Measurements from ENCODE around the gene CEACAM3. TPM values are rescaled to one million over a fixed set of nuclear protein-coding genes. Genes with fewer than 3 reads are reported as not detected.

CEACAM3 gene
- total and polyA plus RNA-seq, 12 donors, result 0.21 to 1.5 (median 0.40) TPM; not detected in 4

DNA sequence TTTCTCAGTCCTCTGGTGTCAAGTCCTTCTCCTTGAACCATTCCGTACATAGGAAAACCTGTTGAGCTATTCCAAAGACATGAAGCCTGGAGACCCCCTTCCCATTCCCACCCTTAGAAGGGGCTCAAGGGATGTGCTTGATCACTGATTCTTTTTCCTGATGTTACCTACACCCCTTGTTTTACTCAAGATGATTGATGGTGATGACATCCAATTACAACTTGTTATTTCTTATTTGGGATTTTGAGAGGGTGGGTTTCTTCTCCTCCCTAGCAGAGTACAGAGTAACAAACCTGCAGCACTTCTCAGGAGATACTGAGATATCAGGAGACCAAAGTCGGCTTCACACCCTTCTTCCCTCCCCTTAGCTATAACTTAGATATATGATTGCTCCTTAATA lies 57.0 kb downstream of the CEACAM3 start:
- Histone ChIP-seq H3K36me3 (no peaks in the 10 kb centered on the region), H3K27me3 (peaks cover 0 to 43% (median 10%) of the 10 kb centered on the region in 7 donors), H3K9me3 (no peaks in the 10 kb centered on the region), H3K4me1 (no peaks in the 10 kb centered on the region), H3K4me3 (no peak overlapping the region), H3K27ac (no peak overlapping the region)
- ATAC-seq (no peak), DNase-seq (no peak)
- TF ChIP-seq, protein P1, sequence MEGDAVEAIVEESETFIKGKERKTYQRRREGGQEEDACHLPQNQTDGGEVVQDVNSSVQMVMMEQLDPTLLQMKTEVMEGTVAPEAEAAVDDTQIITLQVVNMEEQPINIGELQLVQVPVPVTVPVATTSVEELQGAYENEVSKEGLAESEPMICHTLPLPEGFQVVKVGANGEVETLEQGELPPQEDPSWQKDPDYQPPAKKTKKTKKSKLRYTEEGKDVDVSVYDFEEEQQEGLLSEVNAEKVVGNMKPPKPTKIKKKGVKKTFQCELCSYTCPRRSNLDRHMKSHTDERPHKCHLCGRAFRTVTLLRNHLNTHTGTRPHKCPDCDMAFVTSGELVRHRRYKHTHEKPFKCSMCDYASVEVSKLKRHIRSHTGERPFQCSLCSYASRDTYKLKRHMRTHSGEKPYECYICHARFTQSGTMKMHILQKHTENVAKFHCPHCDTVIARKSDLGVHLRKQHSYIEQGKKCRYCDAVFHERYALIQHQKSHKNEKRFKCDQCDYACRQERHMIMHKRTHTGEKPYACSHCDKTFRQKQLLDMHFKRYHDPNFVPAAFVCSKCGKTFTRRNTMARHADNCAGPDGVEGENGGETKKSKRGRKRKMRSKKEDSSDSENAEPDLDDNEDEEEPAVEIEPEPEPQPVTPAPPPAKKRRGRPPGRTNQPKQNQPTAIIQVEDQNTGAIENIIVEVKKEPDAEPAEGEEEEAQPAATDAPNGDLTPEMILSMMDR (IDR thresholded peaks at IDR 0.05), result no peak
- intact Hi-C loops (cut with DNase I), result no loop called here
- 36 to 84% methylated on average over 2 of the region's 2 CpGs for WGBS, 2 donors

DNA sequence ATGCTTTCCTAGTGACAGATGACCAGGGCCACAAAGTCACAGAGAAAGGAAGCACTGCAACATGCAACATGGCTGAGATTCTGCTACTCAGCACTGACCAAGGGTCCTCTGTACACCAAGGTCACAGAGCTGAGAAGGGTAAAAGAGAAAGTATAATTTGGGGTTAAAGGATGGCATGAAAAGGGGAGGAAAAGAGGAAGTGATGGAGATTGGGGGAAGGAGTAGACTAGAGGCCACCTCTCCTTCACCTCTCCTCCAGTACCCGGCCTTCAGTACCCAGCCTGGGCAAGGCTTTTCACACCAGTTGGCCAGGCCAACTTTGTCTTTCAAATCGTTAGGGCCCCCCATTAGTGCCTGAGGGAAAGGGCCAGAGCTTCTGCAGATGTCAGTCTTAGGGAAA lies 57.4 kb downstream of the CEACAM3 start:
- TF ChIP-seq, protein P1 (IDR thresholded peaks at IDR 0.05), result no peak
- H3K4me3 ChIP-seq, result no peak overlapping the region
- peaks cover 0 to under 1% (median 0%) of the 10 kb centered on the region in 9 donors for H3K4me1 ChIP-seq
- no peaks in the 10 kb centered on the region for H3K9me3 ChIP-seq
- DNase-seq (no peak), ATAC-seq (no peak)
- no peaks in the 10 kb centered on the region for H3K36me3 ChIP-seq
- 58 to 67% methylated on average over 2 of the region's 2 CpGs for WGBS, 2 donors
- intact Hi-C loops (cut with DNase I), result no loop called here
- peaks cover 0 to 40% (median 10%) of the 10 kb centered on the region in 7 donors for H3K27me3 ChIP-seq
- no peak overlapping the region for H3K27ac ChIP-seq

DNA sequence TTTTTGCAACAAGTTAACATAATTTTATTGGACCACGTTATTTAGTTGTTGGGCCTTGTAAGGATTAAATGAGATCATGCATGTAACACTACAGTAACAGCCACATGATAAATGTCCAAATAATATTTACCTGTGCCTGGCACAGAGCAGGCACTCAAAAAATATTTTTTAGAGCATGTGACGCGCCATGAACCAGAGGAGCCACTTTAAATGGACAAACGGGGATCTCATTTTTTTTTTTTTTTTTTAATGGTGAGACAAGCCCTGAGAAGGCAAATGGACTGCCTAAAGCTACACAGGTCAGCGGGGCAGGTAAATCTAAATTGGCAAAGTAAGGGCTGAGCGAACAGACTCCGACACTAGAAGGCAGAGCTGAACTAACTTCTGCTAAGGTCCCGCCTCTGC lies 62.8 kb downstream of the CEACAM3 start:
- intact Hi-C loops (cut with DNase I), result no loop called here
- Histone ChIP-seq H3K36me3 (peaks cover 0 to 35% (median 19%) of the 10 kb centered on the region in 9 donors), H3K27me3 (peaks cover 0 to 8% (median 0%) of the 10 kb centered on the region in 7 donors), H3K27ac (peak overlapping the region; percentile 23 to 99 (median 94)), H3K4me3 (peak overlapping the region in 8 of 10 donors; percentile 62 to 98 (median 90)), H3K4me1 (peaks cover 7 to 42% (median 28%) of the 10 kb centered on the region in 9 donors), H3K9me3 (no peaks in the 10 kb centered on the region)
- TF ChIP-seq, protein P1 (IDR thresholded peaks at IDR 0.05), result no peak
- WGBS, 2 donors, result 5 to 6% methylated on average over 8 of the region's 8 CpGs
- ATAC-seq (no peak), DNase-seq (no peak)

DNA sequence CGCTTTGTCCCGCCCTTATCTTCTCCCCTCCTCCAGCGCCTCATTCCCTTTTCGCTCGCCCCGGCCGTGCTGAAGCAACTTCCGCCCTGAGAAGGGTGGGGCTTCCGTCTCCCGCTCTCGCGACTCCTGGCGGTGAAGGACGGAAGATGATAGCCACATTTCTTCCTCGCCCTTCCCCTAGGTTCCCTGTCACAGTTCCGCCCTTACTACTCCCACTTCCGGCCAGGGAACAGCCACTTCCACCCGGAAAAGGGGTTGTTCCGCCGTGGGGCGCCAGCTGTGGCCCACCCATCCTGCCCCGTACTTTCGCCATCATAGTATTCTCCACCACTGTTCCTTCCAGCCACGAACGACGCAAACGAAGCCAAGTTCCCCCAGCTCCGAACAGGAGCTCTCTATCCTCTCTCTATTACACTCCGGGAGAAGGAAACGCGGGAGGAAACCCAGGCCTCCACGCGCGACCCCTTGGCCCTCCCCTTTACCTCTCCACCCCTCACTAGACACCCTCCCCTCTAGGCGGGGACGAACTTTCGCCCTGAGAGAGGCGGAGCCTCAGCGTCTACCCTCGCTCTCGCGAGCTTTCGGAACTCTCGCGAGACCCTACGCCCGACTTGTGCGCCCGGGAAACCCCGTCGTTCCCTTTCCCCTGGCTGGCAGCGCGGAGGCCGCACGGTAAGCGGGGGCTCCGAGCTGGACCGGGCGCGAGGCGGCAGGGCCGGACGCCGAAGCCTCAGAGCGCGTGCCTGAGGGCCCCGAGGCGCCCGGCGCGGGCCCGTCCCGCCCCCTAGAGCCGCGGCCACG lies 63.4 kb downstream of the CEACAM3 start, which contains the start of gene RPS19:
TSS of gene RPS19 (plus strand) at position 638 of the 801 bp plus-strand sequence. CDS start 520 bp downstream, outside the sequence.
- H3K4me3 ChIP-seq, result peak within 1 kb of the TSS; percentile 48 to 98 (median 82)
- TF ChIP-seq, protein P1 (IDR thresholded peaks at IDR 0.05), result peak; percentile 39 to 74 (median 68)
- no peaks in the 10 kb centered on the region for H3K9me3 ChIP-seq
- H3K36me3 ChIP-seq, result peaks cover 0 to 41% (median 25%) of the 10 kb centered on the region in 9 donors
- H3K4me1 ChIP-seq, result peaks cover 7 to 48% (median 30%) of the 10 kb centered on the region in 9 donors
- peak within 1 kb of the TSS; percentile 87 to 99 (median 96) for H3K27ac ChIP-seq
- intact Hi-C loops (cut with DNase I), result loop anchor here in 6 of 10 donors (1.0 to 5.0 kb wide), 3 partner anchors 23 to 97 kb away; partner anchors contain the start of genes ARHGEF1 (in 3 of the 6) and RABAC1 (in 3 of the 6)
- H3K27me3 ChIP-seq, result peaks cover 0 to 4% (median 0%) of the 10 kb centered on the region in 7 donors
- ATAC-seq, result peak; percentile 93 to 98 (median 97)
- 0% methylated on average over 76 of the region's 76 CpGs for WGBS, 2 donors
- peak; percentile 99 for DNase-seq
